Mucosa of descending colon (tissue), 3 donors: ENCODE data around the gene SLC22A5. TPM values are rescaled to one million over a fixed set of nuclear protein-coding genes. Genes with fewer than 3 reads are reported as not detected.

ENCODE experiments used
- ATAC-seq: fragments of 200-7000 bp; cut with Tn5 transposase; one replicate; pipeline ENCODE4 v1.9.1; 2020; ENCODE audit warnings: mild to moderate bottlenecking, moderate library complexity
- DNase-seq, 3 donors: peaks; one replicate each; pipeline ENCODE4 v3.0.0-alpha.2; 2020
- H3K36me3 ChIP-seq: fragments of 200-600 bp; one replicate; pipeline ENCODE4 v1.8.0; 2021; ENCODE audit warnings: low read depth, mild to moderate bottlenecking
- H3K4me1 ChIP-seq: fragments of 200-600 bp; one replicate; pipeline ENCODE4 v1.8.0; 2021; ENCODE audit warnings: low read depth, mild to moderate bottlenecking
- H3K4me3 ChIP-seq: fragments of 200-600 bp; one replicate; pipeline ENCODE4 v1.8.0; 2021; ENCODE audit warnings: mild to moderate bottlenecking
- H3K9me3 ChIP-seq: fragments of 200-600 bp; one replicate; pipeline ENCODE4 v1.8.0; 2021; ENCODE audit warnings: mild to moderate bottlenecking
- intact Hi-C, 2 donors: fragments of 100-400 bp; cut with DNase I in 1 of 2; cut with micrococcal nuclease in 1 of 2; formaldehyde crosslinking; loops; one replicate each; pipeline versions ENCODE4 v1.11.0 to v1.11.1; 2022; cut with DNase I, micrococcal nuclease
- total RNA-seq, 3 donors: library from RNA; stranded (reverse); fragmentation: NEBNext Ultra II Directional in 2 of 3; extraction: Animal tissue kit (Norgen Biotek cat#: 25700) in 2 of 3; gene quantifications; one replicate each; pipeline versions ENCODE4 v1.2.1 to v1.2.4, GENCODE V29; 2021 to 2023
- TF ChIP-seq, protein P1 (sequence below): fragments of 200-600 bp; IDR thresholded peaks from one replicate; pipeline ENCODE4 v1.8.0; 2022; ENCODE audit warnings: antibody characterized with exemption, mild to moderate bottlenecking
- donor health status: DM: no; HTN: no; CAD: no; lungs with moderate emphysema.
- donor health status: DM: no; HTN: no; CAD: no.
- donor health status: DM: no; HTN: yes; CAD: no.

SLC22A5 gene
- total RNA-seq, 3 donors from 2014 or later, result 27.9 to 95.4 (median 29.4) TPM

DNA sequence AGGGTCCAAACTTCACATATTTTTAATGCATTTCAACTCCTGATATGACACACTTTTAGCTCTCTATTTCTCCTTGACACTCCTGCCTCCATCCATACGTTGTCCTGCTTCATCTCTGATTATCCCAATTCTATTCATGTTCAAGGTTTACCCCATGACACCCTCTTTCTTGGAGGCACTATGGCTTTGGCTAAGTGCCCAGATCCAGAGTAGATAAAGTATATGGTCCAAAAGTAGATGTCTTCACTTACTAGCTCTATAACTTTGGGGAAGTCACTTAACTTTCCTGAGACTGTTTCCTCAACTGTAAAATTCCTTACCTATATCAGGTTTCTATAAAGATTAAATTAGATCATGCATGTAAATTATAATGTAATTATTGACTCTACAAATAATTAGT is 36.1 kb downstream of the SLC22A5 start:
- ATAC-seq, result no peak
- DNase-seq, result no peak
- Histone ChIP-seq H3K9me3 (no peaks in the 10 kb centered on the region), H3K4me3 (no peak overlapping the region), H3K36me3 (no peaks in the 10 kb centered on the region), H3K4me1 (peaks cover 6% of the 10 kb centered on the region)
- TF ChIP-seq, protein P1, sequence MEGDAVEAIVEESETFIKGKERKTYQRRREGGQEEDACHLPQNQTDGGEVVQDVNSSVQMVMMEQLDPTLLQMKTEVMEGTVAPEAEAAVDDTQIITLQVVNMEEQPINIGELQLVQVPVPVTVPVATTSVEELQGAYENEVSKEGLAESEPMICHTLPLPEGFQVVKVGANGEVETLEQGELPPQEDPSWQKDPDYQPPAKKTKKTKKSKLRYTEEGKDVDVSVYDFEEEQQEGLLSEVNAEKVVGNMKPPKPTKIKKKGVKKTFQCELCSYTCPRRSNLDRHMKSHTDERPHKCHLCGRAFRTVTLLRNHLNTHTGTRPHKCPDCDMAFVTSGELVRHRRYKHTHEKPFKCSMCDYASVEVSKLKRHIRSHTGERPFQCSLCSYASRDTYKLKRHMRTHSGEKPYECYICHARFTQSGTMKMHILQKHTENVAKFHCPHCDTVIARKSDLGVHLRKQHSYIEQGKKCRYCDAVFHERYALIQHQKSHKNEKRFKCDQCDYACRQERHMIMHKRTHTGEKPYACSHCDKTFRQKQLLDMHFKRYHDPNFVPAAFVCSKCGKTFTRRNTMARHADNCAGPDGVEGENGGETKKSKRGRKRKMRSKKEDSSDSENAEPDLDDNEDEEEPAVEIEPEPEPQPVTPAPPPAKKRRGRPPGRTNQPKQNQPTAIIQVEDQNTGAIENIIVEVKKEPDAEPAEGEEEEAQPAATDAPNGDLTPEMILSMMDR, result no peak
- intact Hi-C loops, result no loop called here

DNA sequence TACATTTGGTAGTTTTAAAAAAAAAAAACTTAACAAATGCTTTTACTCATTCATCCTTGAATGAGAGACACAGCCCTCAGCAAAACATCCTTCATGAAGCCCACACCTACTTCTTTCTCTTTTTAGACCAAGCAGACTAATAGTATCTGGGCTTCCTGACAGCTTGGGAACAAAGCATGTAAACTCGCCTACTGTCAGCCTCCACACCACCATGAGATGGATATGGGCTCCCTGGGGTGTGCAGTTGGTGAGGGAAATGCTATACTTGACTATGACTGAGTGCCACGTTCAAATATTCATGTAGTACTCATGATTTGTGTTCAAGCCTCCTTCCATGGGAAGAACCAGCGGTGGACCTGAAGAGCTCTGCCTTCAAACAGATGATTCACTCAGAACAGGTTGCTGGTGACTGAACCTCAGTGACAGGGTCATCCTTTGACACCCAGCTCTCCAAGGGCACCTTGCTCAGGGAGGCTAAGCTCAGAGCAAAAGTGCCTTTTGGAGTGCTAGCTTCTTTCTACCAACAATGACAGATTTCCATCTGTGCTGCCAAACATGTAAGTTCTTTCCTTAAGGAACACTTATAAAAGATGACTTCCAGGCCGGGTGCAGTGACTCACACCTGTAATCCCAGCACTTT is 36.8 kb downstream of the SLC22A5 start:
- H3K36me3 ChIP-seq, result no peaks in the 10 kb centered on the region
- intact Hi-C loops, result no loop called here
- H3K9me3 ChIP-seq, result no peaks in the 10 kb centered on the region
- no peak overlapping the region for H3K4me3 ChIP-seq
- DNase-seq, result no peak
- no peak for ATAC-seq
- TF ChIP-seq, protein P1, result no peak
- peaks cover 6% of the 10 kb centered on the region for H3K4me1 ChIP-seq

DNA sequence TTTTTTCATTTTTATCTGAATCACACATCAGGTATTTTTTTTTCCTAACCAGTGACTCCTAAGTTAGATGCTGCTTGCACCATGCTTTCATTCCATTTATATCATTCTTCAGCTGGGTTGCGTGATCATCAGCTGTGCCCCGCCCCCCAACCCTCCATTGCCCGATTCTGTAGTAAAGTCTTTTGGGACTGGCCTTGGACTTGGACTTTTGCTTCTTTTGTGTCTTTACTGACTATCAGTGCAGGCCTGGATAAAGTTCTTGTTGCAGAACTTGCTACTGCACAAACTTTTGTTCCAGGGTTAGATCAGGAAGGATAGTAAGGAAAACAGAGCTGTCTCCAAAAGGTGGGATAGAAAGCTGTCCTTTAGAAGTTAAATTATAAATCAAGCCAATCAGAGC is 38.5 kb downstream of the SLC22A5 start:
- intact Hi-C loops, result no loop called here
- Histone ChIP-seq H3K36me3 (no peaks in the 10 kb centered on the region), H3K4me3 (no peak overlapping the region), H3K9me3 (no peaks in the 10 kb centered on the region), H3K4me1 (peaks cover 15% of the 10 kb centered on the region)
- DNase-seq (no peak), ATAC-seq (no peak)
- TF ChIP-seq, protein P1, result no peak

DNA sequence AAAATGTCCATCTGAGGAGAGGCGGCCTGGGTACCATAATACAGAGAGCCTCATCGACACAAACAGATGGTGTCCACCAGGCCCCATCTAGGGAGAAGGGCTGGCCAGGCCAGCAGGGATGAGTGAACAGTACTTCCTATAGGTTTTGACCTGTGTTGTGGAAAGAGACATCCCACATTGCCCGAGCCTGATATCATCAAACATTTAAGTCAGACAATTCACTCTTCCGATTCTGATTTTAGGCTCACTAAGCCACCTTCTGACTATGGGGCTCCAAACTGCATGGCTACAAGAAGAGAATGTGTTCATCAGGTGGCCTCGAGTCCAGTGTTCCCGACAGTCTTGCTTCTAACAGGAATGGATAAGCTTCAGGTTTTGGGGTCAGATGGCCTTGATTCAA is 38.9 kb downstream of the SLC22A5 start:
- Histone ChIP-seq H3K4me3 (no peak overlapping the region), H3K9me3 (no peaks in the 10 kb centered on the region), H3K36me3 (no peaks in the 10 kb centered on the region), H3K4me1 (peaks cover 19% of the 10 kb centered on the region)
- no peak for ATAC-seq
- no peak for DNase-seq
- TF ChIP-seq, protein P1, result no peak
- intact Hi-C loops, result no loop called here

DNA sequence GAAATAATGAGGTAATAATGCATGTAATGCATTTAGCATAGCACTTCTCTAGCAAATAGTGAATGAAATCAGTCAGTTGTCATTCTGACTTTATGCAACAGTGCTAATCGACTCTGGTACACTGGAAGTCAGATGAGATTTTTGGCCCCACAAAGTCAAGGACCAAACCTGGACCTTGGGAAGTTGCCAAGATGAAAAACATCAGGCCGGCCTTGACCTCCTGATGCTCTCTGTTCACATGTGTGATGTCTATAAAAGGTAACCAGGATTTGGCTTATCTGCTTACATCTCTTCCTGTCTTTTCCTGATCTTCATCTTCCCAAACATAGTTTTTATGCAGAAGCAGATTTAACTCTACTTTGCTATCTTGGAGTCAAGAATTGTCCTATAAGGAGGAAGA is 39.5 kb downstream of the SLC22A5 start:
- ATAC-seq, result no peak
- Histone ChIP-seq H3K36me3 (no peaks in the 10 kb centered on the region), H3K4me3 (no peak overlapping the region), H3K4me1 (peaks cover 24% of the 10 kb centered on the region), H3K9me3 (no peaks in the 10 kb centered on the region)
- intact Hi-C loops, result no loop called here
- DNase-seq, result no peak
- TF ChIP-seq, protein P1, result no peak
